Psoas muscle (tissue), 8 donors: Measurements from ENCODE around the gene TMCO2. TPM values are rescaled to one million over a fixed set of nuclear protein-coding genes. Genes with fewer than 3 reads are reported as not detected.
A peak's percentile ranks its signal among the peaks of the same experiment; 100 is the strongest.

Experiments used
- ATAC-seq, 4 donors: fragments of 200-7000 bp; cut with Tn5 transposase; one replicate each; pipeline ENCODE4 v1.9.1; 2020; ENCODE audit warnings: moderate library complexity in 3 of 4, mild to moderate bottlenecking in 2 of 4
- DNase-seq, 2 donors: peaks; one replicate each; pipeline ENCODE4 v3.0.0-alpha.2; 2020
- H3K27ac ChIP-seq: fragments of 200-600 bp; one replicate; pipeline ENCODE4 v1.8.0; 2022
- H3K27me3 ChIP-seq, 3 donors: fragments of 200-600 bp in 1 of 3; one replicate each; pipeline versions ENCODE4 v1.6.1 to v1.8.0; 2013 to 2022; ENCODE audit warnings: low read length in 2 of 3, mild to moderate bottlenecking in 2 of 3, moderate library complexity in 1 of 3; ENCODE audit not compliant: insufficient read depth in 3 of 3
- H3K36me3 ChIP-seq, 2 donors: fragments of 200-600 bp in 1 of 2; one replicate each; pipeline versions ENCODE4 v1.6.1 to v1.8.0; 2013 to 2022; ENCODE audit warnings: low read depth in 1 of 2, mild to moderate bottlenecking in 1 of 2, moderate library complexity in 1 of 2; ENCODE audit not compliant: insufficient read depth in 1 of 2
- H3K4me1 ChIP-seq: fragments of 200-600 bp; one replicate; pipeline ENCODE4 v1.8.0; 2022
- H3K4me3 ChIP-seq: fragments of 200-600 bp; one replicate; pipeline ENCODE4 v1.8.0; 2022; ENCODE audit warnings: mild to moderate bottlenecking
- H3K9me3 ChIP-seq: fragments of 200-600 bp; one replicate; pipeline ENCODE4 v1.8.0; 2022
- CTCF ChIP-seq: fragments of 200-600 bp; IDR thresholded peaks from one replicate; pipeline ENCODE4 v1.8.0; 2022; ENCODE audit warnings: antibody characterized with exemption
- WGBS, 3 donors: extraction: QIAGEN DNeasy Blood & Tissue Kit; methylation state at CpG; one replicate each; pipeline versions ENCODE4 v1.1.6 to v1.1.7; 2013; 5-methylcytosine and 5-hydroxymethylcytosine counted together
- intact Hi-C, 2 donors: fragments of 100-400 bp; cut with DNase I; formaldehyde crosslinking; loops; one replicate each; pipeline versions ENCODE4 v1.11.0 to v1.14.2; 2022
- polyA plus RNA-seq, 3 donors: library from polyadenylated mRNA; stranded (reverse); fragments of 200-250 nt; gene quantifications; one replicate each; pipeline ENCODE4 v1.2.3, GENCODE V29; 2013
- total RNA-seq, 4 donors: library from RNA; stranded (reverse); fragmentation: NEBNext Ultra II Directional in 2 of 4; extraction: Animal tissue kit (Norgen Biotek cat#: 25700) in 2 of 4; gene quantifications; one replicate each; pipeline versions ENCODE4 v1.2.1 to v1.2.4, GENCODE V29; 2021 to 2023
- donor health status: healthy with polysubstance abuse.
- donor health status: DM: no; HTN: no; CAD: no; lungs with moderate emphysema.
- donor health status: Bipolar disorder and iron deficiency.
- donor health status: healthy.
- donor health status: DM: yes; HTN: yes; CAD: no.
- donor health status: DM: no; HTN: no; CAD: no.
- donor health status: DM: no; HTN: no; CAD: no.
- donor health status: DM: yes; HTN: yes; CAD: no.

The TMCO2 gene
- total and polyA plus RNA-seq, 7 donors, result 0.19 TPM; not detected in 6

GRCh38 chr1:40273547-40274166 is 25.9 kb downstream of the TMCO2 start:
- no peaks in the 10 kb centered on the region for H3K27me3 ChIP-seq
- DNase-seq (no peak), ATAC-seq (no peak)
- no peak for TF ChIP-seq CTCF
- intact Hi-C loops, result no loop called here
- H3K4me1 ChIP-seq, result peaks cover 9% of the 10 kb centered on the region
- peaks cover 0 to 88% of the 10 kb centered on the region in 2 donors for H3K36me3 ChIP-seq
- no peaks in the 10 kb centered on the region for H3K9me3 ChIP-seq
- no peak overlapping the region for H3K4me3 ChIP-seq
- WGBS, 3 donors, result 70 to 88% (median 86%) methylated on average over 4 of the region's 4 CpGs
- H3K27ac ChIP-seq, result no peak overlapping the region

- Histone ChIP-seq H3K36me3 (peaks cover 0 to 88% of the 10 kb centered on the region in 2 donors), H3K4me1 (peaks cover 9% of the 10 kb centered on the region)
- WGBS, 3 donors, result 91 to 97% (median 96%) methylated on average over 2 of the region's 2 CpGs
Measured at GRCh38 chr1:40274331-40274730, 26.6 kb downstream of the TMCO2 start.

GRCh38 chr1:40276122-40276521 is 28.4 kb downstream of the TMCO2 start:
- ATAC-seq, result peak in 2 of 4 donors; percentile 25 to 39
- no peak for TF ChIP-seq CTCF
- intact Hi-C loops, result no loop called here

More at GRCh38 chr1:40274331-40274730, 26.6 kb downstream of the TMCO2 start:
- intact Hi-C loops, result no loop called here
- Histone ChIP-seq H3K27ac (no peak overlapping the region), H3K4me3 (no peak overlapping the region), H3K9me3 (no peaks in the 10 kb centered on the region), H3K27me3 (no peaks in the 10 kb centered on the region)
- no peak for TF ChIP-seq CTCF
- no peak for ATAC-seq
- DNase-seq, result no peak

GRCh38 chr1:40281853-40282252 is 34.1 kb downstream of the TMCO2 start:
- intact Hi-C loops, result no loop called here
- 49 to 65% (median 56%) methylated on average over 2 of the region's 2 CpGs for WGBS, 3 donors
- no peaks in the 10 kb centered on the region for H3K4me1 ChIP-seq
- ATAC-seq, result no peak
- no peaks in the 10 kb centered on the region for H3K27me3 ChIP-seq
- H3K27ac ChIP-seq, result no peak overlapping the region
- H3K9me3 ChIP-seq, result no peaks in the 10 kb centered on the region
- no peak overlapping the region for H3K4me3 ChIP-seq
- DNase-seq, result no peak
- TF ChIP-seq CTCF, result no peak
- peaks cover 0 to 82% of the 10 kb centered on the region in 2 donors for H3K36me3 ChIP-seq

More at GRCh38 chr1:40276122-40276521, 28.4 kb downstream of the TMCO2 start:
- H3K4me3 ChIP-seq, result no peak overlapping the region
- peaks cover 9% of the 10 kb centered on the region for H3K4me1 ChIP-seq
- no peak for DNase-seq
- WGBS, 3 donors, result 92 to 94% (median 92%) methylated on average over 3 of the region's 3 CpGs
- no peaks in the 10 kb centered on the region for H3K27me3 ChIP-seq
- H3K9me3 ChIP-seq, result no peaks in the 10 kb centered on the region
- H3K27ac ChIP-seq, result peak overlapping the region; percentile 66
- peaks cover 0 to 87% of the 10 kb centered on the region in 2 donors for H3K36me3 ChIP-seq

GRCh38 chr1:40291293-40291692 is 43.6 kb downstream of the TMCO2 start:
- ATAC-seq (no peak), DNase-seq (no peak)
- intact Hi-C loops, result no loop called here
- H3K4me3 ChIP-seq, result no peak overlapping the region
- H3K27ac ChIP-seq, result no peak overlapping the region
- H3K9me3 ChIP-seq, result no peaks in the 10 kb centered on the region
- H3K36me3 ChIP-seq, result peaks cover 2 to 87% of the 10 kb centered on the region in 2 donors
- H3K27me3 ChIP-seq, result no peaks in the 10 kb centered on the region
- no peaks in the 10 kb centered on the region for H3K4me1 ChIP-seq
- no peak for TF ChIP-seq CTCF
- 86 to 95% (median 89%) methylated on average over 2 of the region's 2 CpGs for WGBS, 3 donors
